ENCODE results near the gene TMEM131L.

DNA sequence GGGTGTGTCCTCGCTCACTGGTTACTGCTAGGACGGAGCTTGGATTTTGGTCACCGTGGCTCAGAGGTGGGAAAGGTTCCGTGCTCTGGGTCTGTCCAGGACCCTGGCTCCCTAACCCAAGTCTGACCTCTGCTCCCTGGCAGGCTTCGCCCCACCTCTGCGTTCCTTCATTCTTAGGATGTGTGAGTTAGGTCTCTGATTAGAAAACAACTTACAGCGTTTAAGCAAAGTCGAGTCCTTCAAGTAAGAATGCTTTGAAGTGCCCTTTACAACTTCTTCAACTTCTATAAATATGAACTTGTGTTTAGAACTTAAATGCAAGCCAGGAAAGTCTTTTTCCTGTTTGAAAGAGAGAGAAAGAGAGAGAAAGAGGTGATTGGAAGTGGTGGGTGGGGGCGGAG is 218.8 kb downstream of the TMEM131L start:
- TF ChIP-seq, protein P1, sequence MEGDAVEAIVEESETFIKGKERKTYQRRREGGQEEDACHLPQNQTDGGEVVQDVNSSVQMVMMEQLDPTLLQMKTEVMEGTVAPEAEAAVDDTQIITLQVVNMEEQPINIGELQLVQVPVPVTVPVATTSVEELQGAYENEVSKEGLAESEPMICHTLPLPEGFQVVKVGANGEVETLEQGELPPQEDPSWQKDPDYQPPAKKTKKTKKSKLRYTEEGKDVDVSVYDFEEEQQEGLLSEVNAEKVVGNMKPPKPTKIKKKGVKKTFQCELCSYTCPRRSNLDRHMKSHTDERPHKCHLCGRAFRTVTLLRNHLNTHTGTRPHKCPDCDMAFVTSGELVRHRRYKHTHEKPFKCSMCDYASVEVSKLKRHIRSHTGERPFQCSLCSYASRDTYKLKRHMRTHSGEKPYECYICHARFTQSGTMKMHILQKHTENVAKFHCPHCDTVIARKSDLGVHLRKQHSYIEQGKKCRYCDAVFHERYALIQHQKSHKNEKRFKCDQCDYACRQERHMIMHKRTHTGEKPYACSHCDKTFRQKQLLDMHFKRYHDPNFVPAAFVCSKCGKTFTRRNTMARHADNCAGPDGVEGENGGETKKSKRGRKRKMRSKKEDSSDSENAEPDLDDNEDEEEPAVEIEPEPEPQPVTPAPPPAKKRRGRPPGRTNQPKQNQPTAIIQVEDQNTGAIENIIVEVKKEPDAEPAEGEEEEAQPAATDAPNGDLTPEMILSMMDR (IDR thresholded peaks at IDR 0.05): no peak
- no peak for TF ChIP-seq POLR2AphosphoS5 (IDR thresholded peaks at IDR 0.05)
- TF ChIP-seq POLR2A (IDR thresholded peaks at IDR 0.05): no peak
- TF ChIP-seq EP300 (IDR thresholded peaks at IDR 0.05): no peak
